ENCODE data around the gene RBM3.

RBM3 gene

GRCh38 chrX:48558271-48558670, 16.0 kb upstream of the RBM3 start:
- TF ChIP-seq CEBPB (IDR thresholded peaks at IDR 0.05), result no peak
- TF ChIP-seq YY1 (IDR thresholded peaks at IDR 0.05; ENCODE audit: low read depth), result no peak
- TF ChIP-seq FOXM1 (IDR thresholded peaks at IDR 0.05; ENCODE audit: borderline replicate concordance, low read depth), result no peak
- TF ChIP-seq TEAD4 (IDR thresholded peaks at IDR 0.05), result no peak
- no peak for TF ChIP-seq NFIC (IDR thresholded peaks at IDR 0.05)

- TF ChIP-seq EP300 (IDR thresholded peaks at IDR 0.05; ENCODE audit: borderline replicate concordance) (no peak), TEAD4 (IDR thresholded peaks at IDR 0.05) (no peak), CEBPB (IDR thresholded peaks at IDR 0.05) (no peak), CREB1 (IDR thresholded peaks at IDR 0.05; ENCODE audit: low read depth) (no peak), YY1 (IDR thresholded peaks at IDR 0.05; ENCODE audit: low read depth) (no peak), FOXM1 (IDR thresholded peaks at IDR 0.05; ENCODE audit: borderline replicate concordance, low read depth) (no peak), NFIC (IDR thresholded peaks at IDR 0.05) (no peak), TAF1 (IDR thresholded peaks at IDR 0.05; ENCODE audit: low read depth) (no peak), EGR1 (IDR thresholded peaks at IDR 0.05) (no peak), ZBTB7A (IDR thresholded peaks at IDR 0.05; ENCODE audit: low read depth) (no peak), RAD21 (IDR thresholded peaks at IDR 0.05; ENCODE audit: low read depth) (no peak), TCF12 (IDR thresholded peaks at IDR 0.05; ENCODE audit: low read depth) (no peak), USF1 (IDR thresholded peaks at IDR 0.05) (no peak)
- TF ChIP-seq, protein P1, sequence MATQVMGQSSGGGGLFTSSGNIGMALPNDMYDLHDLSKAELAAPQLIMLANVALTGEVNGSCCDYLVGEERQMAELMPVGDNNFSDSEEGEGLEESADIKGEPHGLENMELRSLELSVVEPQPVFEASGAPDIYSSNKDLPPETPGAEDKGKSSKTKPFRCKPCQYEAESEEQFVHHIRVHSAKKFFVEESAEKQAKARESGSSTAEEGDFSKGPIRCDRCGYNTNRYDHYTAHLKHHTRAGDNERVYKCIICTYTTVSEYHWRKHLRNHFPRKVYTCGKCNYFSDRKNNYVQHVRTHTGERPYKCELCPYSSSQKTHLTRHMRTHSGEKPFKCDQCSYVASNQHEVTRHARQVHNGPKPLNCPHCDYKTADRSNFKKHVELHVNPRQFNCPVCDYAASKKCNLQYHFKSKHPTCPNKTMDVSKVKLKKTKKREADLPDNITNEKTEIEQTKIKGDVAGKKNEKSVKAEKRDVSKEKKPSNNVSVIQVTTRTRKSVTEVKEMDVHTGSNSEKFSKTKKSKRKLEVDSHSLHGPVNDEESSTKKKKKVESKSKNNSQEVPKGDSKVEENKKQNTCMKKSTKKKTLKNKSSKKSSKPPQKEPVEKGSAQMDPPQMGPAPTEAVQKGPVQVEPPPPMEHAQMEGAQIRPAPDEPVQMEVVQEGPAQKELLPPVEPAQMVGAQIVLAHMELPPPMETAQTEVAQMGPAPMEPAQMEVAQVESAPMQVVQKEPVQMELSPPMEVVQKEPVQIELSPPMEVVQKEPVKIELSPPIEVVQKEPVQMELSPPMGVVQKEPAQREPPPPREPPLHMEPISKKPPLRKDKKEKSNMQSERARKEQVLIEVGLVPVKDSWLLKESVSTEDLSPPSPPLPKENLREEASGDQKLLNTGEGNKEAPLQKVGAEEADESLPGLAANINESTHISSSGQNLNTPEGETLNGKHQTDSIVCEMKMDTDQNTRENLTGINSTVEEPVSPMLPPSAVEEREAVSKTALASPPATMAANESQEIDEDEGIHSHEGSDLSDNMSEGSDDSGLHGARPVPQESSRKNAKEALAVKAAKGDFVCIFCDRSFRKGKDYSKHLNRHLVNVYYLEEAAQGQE (IDR thresholded peaks at IDR 0.05; ENCODE audit: low read depth), result no peak
- TF ChIP-seq, protein P2, sequence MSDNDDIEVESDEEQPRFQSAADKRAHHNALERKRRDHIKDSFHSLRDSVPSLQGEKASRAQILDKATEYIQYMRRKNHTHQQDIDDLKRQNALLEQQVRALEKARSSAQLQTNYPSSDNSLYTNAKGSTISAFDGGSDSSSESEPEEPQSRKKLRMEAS (IDR thresholded peaks at IDR 0.05), result no peak
These were observed 14.6 kb upstream of the RBM3 start for GRCh38 chrX:48559636-48560035.

- TF ChIP-seq TCF12 (IDR thresholded peaks at IDR 0.05; ENCODE audit: low read depth) (no peak), EGR1 (IDR thresholded peaks at IDR 0.05) (no peak), TEAD4 (IDR thresholded peaks at IDR 0.05) (no peak), NFIC (IDR thresholded peaks at IDR 0.05) (no peak)
- TF ChIP-seq, protein P1 (IDR thresholded peaks at IDR 0.05; ENCODE audit: low read depth), result no peak
- TF ChIP-seq, protein P2 (IDR thresholded peaks at IDR 0.05), result no peak
These were observed 14.2 kb upstream of the RBM3 start for GRCh38 chrX:48560056-48560455.

DNA sequence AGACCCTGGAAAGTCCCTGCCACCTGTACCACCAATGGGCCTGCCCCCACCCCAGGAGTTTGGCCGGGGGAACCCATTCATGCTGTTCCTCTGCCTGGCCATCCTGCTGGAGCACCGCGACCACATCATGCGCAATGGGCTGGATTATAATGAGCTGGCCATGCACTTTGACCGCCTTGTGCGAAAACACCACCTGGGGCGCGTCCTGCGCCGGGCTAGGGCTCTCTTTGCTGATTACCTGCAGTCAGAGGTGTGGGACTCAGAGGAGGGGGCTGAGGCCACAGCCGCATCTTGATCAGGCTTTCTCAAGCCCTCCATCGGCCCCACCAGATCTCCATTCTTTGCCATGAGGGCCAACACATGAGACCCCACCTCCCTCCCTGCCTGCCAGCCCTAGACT, 13.6 kb upstream of the RBM3 start:
- TF ChIP-seq EP300 (IDR thresholded peaks at IDR 0.05; ENCODE audit: borderline replicate concordance) (no peak), USF1 (IDR thresholded peaks at IDR 0.05) (no peak), CREB1 (IDR thresholded peaks at IDR 0.05; ENCODE audit: low read depth) (no peak), TEAD4 (IDR thresholded peaks at IDR 0.05) (no peak)
- TF ChIP-seq, protein P2 (IDR thresholded peaks at IDR 0.05), result no peak

GRCh38 chrX:48569958-48570357, 4.3 kb upstream of the RBM3 start:
- TF ChIP-seq EP300 (IDR thresholded peaks at IDR 0.05; ENCODE audit: borderline replicate concordance) (no peak), YY1 (IDR thresholded peaks at IDR 0.05; ENCODE audit: low read depth) (no peak), CREB1 (IDR thresholded peaks at IDR 0.05; ENCODE audit: low read depth) (no peak), TCF12 (IDR thresholded peaks at IDR 0.05; ENCODE audit: low read depth) (no peak), FOXM1 (IDR thresholded peaks at IDR 0.05; ENCODE audit: borderline replicate concordance, low read depth) (no peak), EGR1 (IDR thresholded peaks at IDR 0.05) (no peak), USF1 (IDR thresholded peaks at IDR 0.05) (no peak), NFIC (IDR thresholded peaks at IDR 0.05) (no peak), TEAD4 (IDR thresholded peaks at IDR 0.05) (no peak), ZBTB7A (IDR thresholded peaks at IDR 0.05; ENCODE audit: low read depth) (no peak), CEBPB (IDR thresholded peaks at IDR 0.05) (no peak), RAD21 (IDR thresholded peaks at IDR 0.05; ENCODE audit: low read depth) (no peak)
- TF ChIP-seq, protein P1 (IDR thresholded peaks at IDR 0.05; ENCODE audit: low read depth), result no peak
- TF ChIP-seq, protein P2 (IDR thresholded peaks at IDR 0.05), result no peak

Data from Ishikawa (cell line).